Adrenal gland (tissue), 12 donors: Measurements from ENCODE around the gene GLCE. TPM values are rescaled to one million over a fixed set of nuclear protein-coding genes. Genes with fewer than 3 reads are reported as not detected.

Source experiments
- DNase-seq, 7 donors: peaks; one replicate each; pipeline ENCODE4 v3.0.0-alpha.2; 2019 to 2020
- H3K27ac ChIP-seq, 5 donors: fragments of 200-600 bp; sonication (generic) in 4 of 5; 1 replicate in 3 of 5; 2 replicates in 2 of 5; pipeline versions ENCODE4 v1.5.1 to v1.8.0; 2016 to 2020; ENCODE audit warnings: mild to moderate bottlenecking in 1 of 5
- H3K27me3 ChIP-seq: fragments of 200-600 bp; 2 replicates; pipeline ENCODE4 v1.8.0; 2021
- H3K36me3 ChIP-seq, 2 donors: fragments of 200-600 bp; replicated peaks in 1 of 2; 1 replicate in 1 of 2; 2 replicates in 1 of 2; pipeline versions ENCODE4 v1.5.1 to v1.8.0; 2018 to 2022
- H3K4me1 ChIP-seq, 2 donors: fragments of 200-600 bp; replicated peaks in 1 of 2; 1 replicate in 1 of 2; 2 replicates in 1 of 2; pipeline versions ENCODE4 v1.5.1 to v1.8.0; 2018 to 2021
- H3K4me3 ChIP-seq, 4 donors: fragments of 200-600 bp; sonication (generic) in 3 of 4; one replicate each; pipeline ENCODE4 v1.5.1; 2016 to 2018
- H3K9me3 ChIP-seq, 3 donors: fragments of 200-600 bp; sonication (generic) in 1 of 3; replicated peaks in 1 of 3; 1 replicate in 2 of 3; 2 replicates in 1 of 3; pipeline versions ENCODE4 v1.5.1 to v1.8.0; 2016 to 2021
- CTCF ChIP-seq, 6 experiments: fragments of 450-650 bp in 4 of 6; fragments of 200-600 bp in 2 of 6; sonication (generic) in 1 of 6; IDR thresholded peaks; 1 replicate in 5 of 6; 2 replicates in 1 of 6; pipeline versions ENCODE4 v1.5.1 to v1.8.0; 2016 to 2021; ENCODE audit warnings: antibody characterized with exemption in 6 of 6, mild to moderate bottlenecking in 2 of 6, moderate library complexity in 1 of 6
- POLR2A ChIP-seq, 2 donors: fragments of 450-650 bp; IDR thresholded peaks; one replicate each; pipeline ENCODE4 v1.6.1; 2017; ENCODE audit warnings: antibody characterized with exemption in 2 of 2, mild to moderate bottlenecking in 2 of 2, moderate library complexity in 1 of 2
- WGBS, 4 donors: extraction: QIAGEN DNeasy Blood & Tissue Kit in 2 of 4; methylation state at CpG; one replicate each; pipeline versions ENCODE4 v1.1.5 to v1.1.7; 2013 to 2017; 5-methylcytosine and 5-hydroxymethylcytosine counted together
- intact Hi-C, 2 donors: fragments of 100-400 bp; cut with DNase I; formaldehyde crosslinking; loops; one replicate each; pipeline versions ENCODE4 v1.14.1 to v1.15.0; 2022 to 2023
- polyA plus RNA-seq, 3 donors: library from polyadenylated mRNA; stranded (reverse); fragments of 200-250 nt in 2 of 3; fragments of 350-450 nt in 1 of 3; fragmentation: Illumina TruSeq in 1 of 3; extraction: RNeasy Lipid Tissue Mini Kit (QIAGEN cat#74804) in 1 of 3; gene quantifications; one replicate each; pipeline ENCODE4 v1.2.3, GENCODE V29; 2013 to 2014
- total RNA-seq, 9 donors: library from RNA; depleted of rRNA in 4 of 9; stranded (reverse); fragments of >200 nt in 4 of 9; fragments of 120-200 nt in 1 of 9; fragmentation: NEBNext Ultra II Directional in 1 of 9; extraction: Animal tissue kit (Norgen Biotek cat#: 25700) in 1 of 9; gene quantifications; one replicate each; pipeline versions ENCODE4 v1.1.0 to v1.2.4, GENCODE V29; 2013 to 2023
- donor health status: healthy with polysubstance abuse.
- donor health status: Bipolar disorder and iron deficiency.
- donor health status: DM: yes; HTN: yes; CAD: no.
- donor health status: DM: no; HTN: no; CAD: no.
- donor health status: DM: no; HTN: no; CAD: no.
- donor health status: DM: yes; HTN: yes; CAD: no.

GLCE gene
- total and polyA plus RNA-seq, 12 donors, result 9.3 to 48.4 (median 28.1) TPM

GRCh38 chr15:69170597-69170996, 10.2 kb downstream of the GLCE start:
- WGBS, 4 donors, result 83 to 90% (median 86%) methylated on average over 3 of the region's 3 CpGs
- DNase-seq, result no peak
- Histone ChIP-seq H3K4me3 (no peak overlapping the region), H3K36me3 (no peaks in the 10 kb centered on the region), H3K27ac (no peak overlapping the region), H3K4me1 (peaks cover 0 to 17% of the 10 kb centered on the region in 2 donors), H3K27me3 (no peaks in the 10 kb centered on the region), H3K9me3 (no peaks in the 10 kb centered on the region)
- no peak for TF ChIP-seq POLR2A (IDR thresholded peaks at IDR 0.05)
- TF ChIP-seq CTCF (IDR thresholded peaks at IDR 0.05), result no peak
- intact Hi-C loops, result no loop called here

GRCh38 chr15:69172847-69173246, 12.4 kb downstream of the GLCE start:
- Histone ChIP-seq H3K4me3 (no peak overlapping the region), H3K27ac (no peak overlapping the region), H3K9me3 (no peaks in the 10 kb centered on the region), H3K4me1 (peaks cover 0 to 10% of the 10 kb centered on the region in 2 donors), H3K36me3 (no peaks in the 10 kb centered on the region), H3K27me3 (no peaks in the 10 kb centered on the region)
- intact Hi-C loops, result no loop called here
- WGBS, 4 donors, result 89 to 99% (median 97%) methylated on average over 2 of the region's 2 CpGs
- no peak for DNase-seq
- TF ChIP-seq CTCF (IDR thresholded peaks at IDR 0.05), result no peak

- Histone ChIP-seq H3K9me3 (no peaks in the 10 kb centered on the region), H3K27me3 (no peaks in the 10 kb centered on the region), H3K4me1 (peaks cover 0 to 7% of the 10 kb centered on the region in 2 donors), H3K27ac (no peak overlapping the region), H3K4me3 (no peak overlapping the region), H3K36me3 (no peaks in the 10 kb centered on the region)
- TF ChIP-seq CTCF (IDR thresholded peaks at IDR 0.05) (no peak), POLR2A (IDR thresholded peaks at IDR 0.05) (no peak)
- intact Hi-C loops, result no loop called here
- no peak for DNase-seq
Measured at GRCh38 chr15:69175536-69175935, 15.1 kb downstream of the GLCE start.

GRCh38 chr15:69181424-69181823, 21.0 kb downstream of the GLCE start:
- no peaks in the 10 kb centered on the region for H3K4me1 ChIP-seq
- H3K9me3 ChIP-seq, result no peaks in the 10 kb centered on the region
- H3K4me3 ChIP-seq, result no peak overlapping the region
- intact Hi-C loops, result no loop called here
- TF ChIP-seq POLR2A (IDR thresholded peaks at IDR 0.05) (no peak), CTCF (IDR thresholded peaks at IDR 0.05) (no peak)
- no peak overlapping the region for H3K27ac ChIP-seq
- no peaks in the 10 kb centered on the region for H3K27me3 ChIP-seq
- DNase-seq, result no peak
- no peaks in the 10 kb centered on the region for H3K36me3 ChIP-seq
